Measurements from ENCODE around the gene CCDC57.

The CCDC57 gene

DNA sequence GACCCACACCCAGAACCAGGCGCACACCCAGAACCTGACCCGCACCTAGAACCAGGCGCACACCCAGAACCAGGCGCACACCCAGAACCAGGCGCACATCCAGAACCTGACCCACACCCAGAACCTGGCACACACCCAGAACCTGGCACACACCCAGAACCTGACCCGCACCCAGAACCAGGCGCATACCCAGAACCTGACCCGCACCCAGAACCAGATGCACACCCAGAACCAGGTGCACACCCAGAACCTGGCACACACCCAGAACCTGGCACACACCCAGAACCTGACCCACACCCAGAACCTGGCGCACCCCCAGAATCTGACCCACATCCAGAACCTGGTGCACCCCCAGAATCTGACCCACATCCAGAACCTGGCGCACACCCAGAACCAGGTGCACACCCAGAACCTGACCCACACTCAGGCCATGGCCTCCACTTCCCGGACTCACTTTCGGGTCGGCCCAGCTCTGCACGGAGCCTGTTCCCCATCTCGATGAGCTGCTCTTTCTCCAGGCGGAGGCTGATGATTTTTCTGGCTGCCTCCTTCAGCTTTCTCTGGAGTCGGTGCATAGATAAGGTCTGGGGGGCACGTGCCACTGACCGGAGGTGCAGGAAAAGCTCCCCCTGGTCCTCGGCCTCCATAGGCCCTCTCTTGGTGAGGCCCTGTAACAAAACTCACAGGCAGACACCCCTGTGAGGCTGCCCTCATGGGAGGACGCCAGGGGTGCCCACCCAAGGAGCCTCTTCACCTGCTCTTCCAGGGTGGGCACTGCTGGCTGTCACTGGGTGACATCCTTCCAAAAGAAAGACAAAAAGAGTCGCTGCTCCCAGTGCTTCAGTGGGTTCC lies 61.3 kb downstream of the CCDC57 start:
- DNase-seq (ENCODE audit: low read depth), result no peak
- H3K4me3 ChIP-seq (ENCODE audit: low read length), result no peak overlapping the region
- TF ChIP-seq, protein P1, sequence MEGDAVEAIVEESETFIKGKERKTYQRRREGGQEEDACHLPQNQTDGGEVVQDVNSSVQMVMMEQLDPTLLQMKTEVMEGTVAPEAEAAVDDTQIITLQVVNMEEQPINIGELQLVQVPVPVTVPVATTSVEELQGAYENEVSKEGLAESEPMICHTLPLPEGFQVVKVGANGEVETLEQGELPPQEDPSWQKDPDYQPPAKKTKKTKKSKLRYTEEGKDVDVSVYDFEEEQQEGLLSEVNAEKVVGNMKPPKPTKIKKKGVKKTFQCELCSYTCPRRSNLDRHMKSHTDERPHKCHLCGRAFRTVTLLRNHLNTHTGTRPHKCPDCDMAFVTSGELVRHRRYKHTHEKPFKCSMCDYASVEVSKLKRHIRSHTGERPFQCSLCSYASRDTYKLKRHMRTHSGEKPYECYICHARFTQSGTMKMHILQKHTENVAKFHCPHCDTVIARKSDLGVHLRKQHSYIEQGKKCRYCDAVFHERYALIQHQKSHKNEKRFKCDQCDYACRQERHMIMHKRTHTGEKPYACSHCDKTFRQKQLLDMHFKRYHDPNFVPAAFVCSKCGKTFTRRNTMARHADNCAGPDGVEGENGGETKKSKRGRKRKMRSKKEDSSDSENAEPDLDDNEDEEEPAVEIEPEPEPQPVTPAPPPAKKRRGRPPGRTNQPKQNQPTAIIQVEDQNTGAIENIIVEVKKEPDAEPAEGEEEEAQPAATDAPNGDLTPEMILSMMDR (conservative IDR thresholded peaks at IDR 0.05; ENCODE audit: low read length), result no peak

DNA sequence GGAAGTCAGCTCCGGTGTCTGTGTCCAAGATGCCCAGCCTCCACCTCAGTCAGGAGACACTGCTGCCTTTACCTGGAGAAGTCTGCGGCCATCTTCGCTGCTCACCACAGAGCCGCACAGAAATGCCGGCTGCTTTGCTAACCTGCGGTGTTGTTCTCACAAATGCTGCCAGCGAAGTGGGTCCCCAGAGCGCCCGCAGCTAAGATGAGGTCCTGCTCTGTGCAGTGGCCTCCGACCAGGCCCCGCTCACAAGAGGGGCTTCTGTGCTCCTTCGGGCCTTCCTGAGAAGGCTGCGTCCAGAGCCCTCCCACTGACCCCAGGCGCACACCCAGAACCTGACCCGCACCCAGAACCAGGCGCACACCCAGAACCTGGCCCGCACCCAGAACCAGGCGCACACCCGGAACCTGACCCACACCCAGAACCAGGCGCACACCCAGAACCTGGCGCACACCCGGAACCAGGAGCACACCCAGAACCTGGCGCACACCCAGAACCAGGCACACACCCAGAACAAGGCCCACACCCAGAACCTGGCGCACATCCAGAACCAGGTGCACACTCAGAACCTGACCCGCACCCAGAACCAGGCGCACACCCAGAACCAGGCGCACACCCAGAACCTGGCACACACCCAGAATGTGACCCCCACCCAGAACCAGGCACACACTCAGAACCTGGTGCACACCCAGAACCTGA lies 63.1 kb downstream of the CCDC57 start:
- TF ChIP-seq, protein P1 (conservative IDR thresholded peaks at IDR 0.05; ENCODE audit: low read length), result no peak
- DNase-seq (ENCODE audit: low read depth), result no peak
- no peak overlapping the region for H3K4me3 ChIP-seq (ENCODE audit: low read length)

DNA sequence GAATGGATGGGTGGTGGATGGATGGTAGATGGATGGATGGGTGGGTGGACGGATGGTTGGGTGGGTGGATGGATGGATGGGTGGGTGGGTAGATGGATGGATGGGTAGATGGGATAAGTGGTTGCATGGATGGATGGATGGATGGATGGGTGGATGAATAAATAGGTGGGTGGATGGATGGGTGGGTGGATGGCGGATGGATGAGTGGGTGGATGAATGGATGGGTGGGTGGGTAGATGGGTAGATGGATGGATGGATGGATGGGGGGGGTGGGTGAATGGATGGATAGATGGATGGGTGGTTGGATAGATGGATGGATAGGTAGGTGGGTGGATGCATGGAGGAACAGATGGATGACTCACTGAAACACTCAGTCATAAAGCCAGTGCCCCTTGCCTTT lies 63.6 kb downstream of the CCDC57 start:
- TF ChIP-seq, protein P1 (conservative IDR thresholded peaks at IDR 0.05; ENCODE audit: low read length), result no peak
- H3K4me3 ChIP-seq (ENCODE audit: low read length), result no peak overlapping the region
- no peak for DNase-seq (ENCODE audit: low read depth)

DNA sequence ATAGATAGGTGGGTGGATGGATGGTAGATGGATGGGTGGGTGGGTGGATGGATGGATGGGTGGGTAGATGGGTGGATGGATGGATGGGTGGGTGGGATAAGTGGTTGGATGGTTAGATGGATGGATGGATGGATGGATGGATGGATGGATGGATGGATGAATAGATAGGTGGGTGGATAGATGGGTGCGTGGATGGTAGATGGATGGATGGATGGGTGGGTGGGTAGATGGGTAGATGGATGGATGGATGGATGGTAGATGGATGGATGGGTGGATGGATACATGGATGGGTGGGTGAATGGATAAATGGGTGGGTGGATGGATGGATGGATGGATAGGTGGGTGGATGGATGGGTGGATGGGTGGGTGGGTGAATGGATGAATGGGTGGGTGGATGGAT lies 64.6 kb downstream of the CCDC57 start:
- TF ChIP-seq, protein P1 (conservative IDR thresholded peaks at IDR 0.05; ENCODE audit: low read length), result no peak
- DNase-seq (ENCODE audit: low read depth), result no peak
- no peak overlapping the region for H3K4me3 ChIP-seq (ENCODE audit: low read length)

DNA sequence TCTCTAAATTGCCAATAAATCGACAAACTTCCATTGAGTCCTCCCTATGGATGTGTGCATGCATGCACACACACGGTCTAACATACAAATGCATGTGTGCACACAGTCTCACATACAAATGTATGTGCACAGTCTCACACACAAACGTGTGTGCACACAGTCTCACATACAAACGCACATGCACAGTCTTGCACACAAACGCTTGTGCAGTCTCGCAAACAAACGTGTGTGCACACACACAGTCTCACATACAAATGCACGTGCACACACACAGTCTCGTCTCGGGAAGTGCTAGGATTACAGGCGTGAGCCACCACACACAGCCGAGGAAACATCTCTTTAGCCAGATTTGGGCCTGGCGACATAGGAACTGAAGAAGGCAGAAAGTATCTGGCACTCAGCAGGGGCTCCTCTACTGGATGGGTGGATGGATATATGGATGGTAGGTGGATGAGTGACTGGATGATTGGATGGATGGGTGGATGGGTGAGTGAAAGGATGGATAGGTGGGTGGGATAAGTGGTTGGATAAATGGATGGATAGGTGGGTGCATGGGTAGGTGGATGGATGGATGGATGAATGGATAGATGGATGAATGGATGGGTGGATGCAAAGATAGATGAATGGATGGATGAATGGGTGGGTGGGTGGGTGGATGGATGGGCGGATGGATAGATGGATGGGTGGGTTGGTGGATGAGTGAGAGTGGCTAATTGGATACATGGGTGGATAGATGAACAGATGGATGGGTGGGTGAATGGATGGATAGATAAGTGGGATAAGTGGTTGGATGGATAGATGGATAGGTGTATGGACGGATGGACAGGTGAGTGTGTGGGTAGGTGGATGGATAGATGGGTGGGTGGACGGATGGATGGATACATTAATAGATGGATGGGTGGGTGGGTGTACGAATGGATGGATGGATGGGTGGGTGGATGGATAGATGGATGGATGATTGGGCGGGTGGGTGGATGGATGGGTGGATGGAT lies 65.7 kb downstream of the CCDC57 start:
- no peak overlapping the region for H3K4me3 ChIP-seq (ENCODE audit: low read length)
- TF ChIP-seq, protein P1 (conservative IDR thresholded peaks at IDR 0.05; ENCODE audit: low read length), result no peak
- no peak for DNase-seq (ENCODE audit: low read depth)

DNA sequence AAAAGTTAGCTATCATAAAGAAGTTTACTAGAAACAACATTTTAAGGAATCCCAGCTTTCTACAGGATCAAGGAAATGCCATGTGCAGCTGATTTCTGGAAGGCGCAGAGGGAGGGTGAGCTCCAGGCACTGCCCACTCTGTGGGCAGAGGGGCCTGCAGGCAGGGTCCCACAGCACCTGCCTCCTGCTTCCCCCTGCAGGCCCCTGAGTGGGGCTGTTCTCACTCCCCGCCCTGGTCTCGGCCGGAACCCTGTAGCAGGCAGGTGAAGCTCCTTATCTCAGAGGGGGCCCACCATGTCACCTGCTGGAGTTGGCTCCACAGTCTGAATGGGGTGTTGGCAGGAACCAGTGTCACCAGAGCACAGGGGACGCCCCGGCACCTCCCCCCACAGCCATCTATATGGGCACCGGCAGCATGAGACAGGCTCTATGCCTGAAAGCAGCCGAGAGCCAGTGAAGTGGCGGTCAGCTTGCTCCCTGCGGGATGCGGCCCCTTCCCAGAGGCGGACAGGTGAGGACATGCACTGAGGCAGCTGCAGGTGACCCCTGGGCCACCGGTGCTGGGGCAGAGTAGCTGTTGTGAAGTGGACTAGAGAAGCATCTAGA lies 67.0 kb downstream of the CCDC57 start:
- TF ChIP-seq, protein P1 (conservative IDR thresholded peaks at IDR 0.05; ENCODE audit: low read length), result no peak
- DNase-seq (ENCODE audit: low read depth), result no peak
- H3K4me3 ChIP-seq (ENCODE audit: low read length), result no peak overlapping the region
